ENCODE results near the gene FBXL13. TPM values are rescaled to one million over a fixed set of nuclear protein-coding genes. Genes with fewer than 3 reads are reported as not detected.

Gene FBXL13
- total RNA-seq, 4 donors from 2014 or later, result 0.20 to 3.5 (median 1.8) TPM

DNA sequence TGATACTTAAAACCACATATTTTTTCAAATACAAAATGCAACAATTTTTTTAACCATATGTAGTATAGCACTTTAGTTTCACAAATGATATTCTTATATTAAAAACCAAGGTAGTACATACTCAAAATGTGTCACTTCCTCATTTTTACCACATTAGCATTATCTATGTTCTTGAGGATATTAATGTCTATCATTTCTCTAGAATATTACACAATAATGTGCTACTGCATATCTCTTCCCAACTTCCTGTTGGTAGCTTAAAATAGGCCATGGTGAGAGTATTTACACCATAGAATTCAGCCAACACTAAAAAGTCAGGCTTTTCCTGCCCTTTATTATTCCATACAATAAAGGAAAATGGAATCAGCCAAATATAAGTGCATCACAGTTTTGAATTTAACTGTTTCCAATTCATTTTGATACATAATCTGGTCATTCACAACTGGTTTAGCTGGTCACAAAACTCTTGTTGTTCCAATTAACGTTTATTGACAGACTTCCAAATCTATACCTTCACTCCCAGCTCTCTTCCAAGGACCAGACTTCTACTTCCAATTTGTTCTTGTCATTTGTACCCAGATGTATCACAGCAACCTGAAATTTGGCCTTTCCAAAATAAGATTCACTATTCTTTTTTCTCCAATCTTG lies 181.8 kb downstream of the FBXL13 start:
- H3K4me1 ChIP-seq, result peaks cover 0 to 64% (median 19%) of the 10 kb centered on the region in 4 donors
- H3K27me3 ChIP-seq, result no peaks in the 10 kb centered on the region
- no peaks in the 10 kb centered on the region for H3K9me3 ChIP-seq
- TF ChIP-seq, protein P1, sequence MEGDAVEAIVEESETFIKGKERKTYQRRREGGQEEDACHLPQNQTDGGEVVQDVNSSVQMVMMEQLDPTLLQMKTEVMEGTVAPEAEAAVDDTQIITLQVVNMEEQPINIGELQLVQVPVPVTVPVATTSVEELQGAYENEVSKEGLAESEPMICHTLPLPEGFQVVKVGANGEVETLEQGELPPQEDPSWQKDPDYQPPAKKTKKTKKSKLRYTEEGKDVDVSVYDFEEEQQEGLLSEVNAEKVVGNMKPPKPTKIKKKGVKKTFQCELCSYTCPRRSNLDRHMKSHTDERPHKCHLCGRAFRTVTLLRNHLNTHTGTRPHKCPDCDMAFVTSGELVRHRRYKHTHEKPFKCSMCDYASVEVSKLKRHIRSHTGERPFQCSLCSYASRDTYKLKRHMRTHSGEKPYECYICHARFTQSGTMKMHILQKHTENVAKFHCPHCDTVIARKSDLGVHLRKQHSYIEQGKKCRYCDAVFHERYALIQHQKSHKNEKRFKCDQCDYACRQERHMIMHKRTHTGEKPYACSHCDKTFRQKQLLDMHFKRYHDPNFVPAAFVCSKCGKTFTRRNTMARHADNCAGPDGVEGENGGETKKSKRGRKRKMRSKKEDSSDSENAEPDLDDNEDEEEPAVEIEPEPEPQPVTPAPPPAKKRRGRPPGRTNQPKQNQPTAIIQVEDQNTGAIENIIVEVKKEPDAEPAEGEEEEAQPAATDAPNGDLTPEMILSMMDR (IDR thresholded peaks at IDR 0.05), result no peak
- TF ChIP-seq EP300 (IDR thresholded peaks at IDR 0.05) (no peak), POLR2A (IDR thresholded peaks at IDR 0.05) (no peak)
- no peak overlapping the region for H3K4me3 ChIP-seq
- H3K27ac ChIP-seq, result peak overlapping the region in 1 of 4 donors; percentile 33
- WGBS, 2 donors, result 42 to 58% methylated on average over 1 of the region's 1 CpG
- H3K36me3 ChIP-seq, result no peaks in the 10 kb centered on the region
- no peak for DNase-seq (ENCODE audit: low spot score in 2 of 2)

- peak overlapping the region in 1 of 4 donors; percentile 31 for H3K27ac ChIP-seq
- H3K36me3 ChIP-seq, result no peaks in the 10 kb centered on the region
- no peaks in the 10 kb centered on the region for H3K27me3 ChIP-seq
- DNase-seq (ENCODE audit: low spot score in 2 of 2), result no peak
- H3K9me3 ChIP-seq, result no peaks in the 10 kb centered on the region
- 24 to 51% methylated on average over 1 of the region's 1 CpG for WGBS, 2 donors
- H3K4me3 ChIP-seq, result no peak overlapping the region
- peaks cover 0 to 55% (median 19%) of the 10 kb centered on the region in 4 donors for H3K4me1 ChIP-seq
- TF ChIP-seq POLR2A (IDR thresholded peaks at IDR 0.05) (no peak), EP300 (IDR thresholded peaks at IDR 0.05) (peak in 1 of 2 donors; percentile 17)
- TF ChIP-seq, protein P1 (IDR thresholded peaks at IDR 0.05), result no peak
These were observed 182.8 kb downstream of the FBXL13 start for GRCh38 chr7:102891693-102892261.

DNA sequence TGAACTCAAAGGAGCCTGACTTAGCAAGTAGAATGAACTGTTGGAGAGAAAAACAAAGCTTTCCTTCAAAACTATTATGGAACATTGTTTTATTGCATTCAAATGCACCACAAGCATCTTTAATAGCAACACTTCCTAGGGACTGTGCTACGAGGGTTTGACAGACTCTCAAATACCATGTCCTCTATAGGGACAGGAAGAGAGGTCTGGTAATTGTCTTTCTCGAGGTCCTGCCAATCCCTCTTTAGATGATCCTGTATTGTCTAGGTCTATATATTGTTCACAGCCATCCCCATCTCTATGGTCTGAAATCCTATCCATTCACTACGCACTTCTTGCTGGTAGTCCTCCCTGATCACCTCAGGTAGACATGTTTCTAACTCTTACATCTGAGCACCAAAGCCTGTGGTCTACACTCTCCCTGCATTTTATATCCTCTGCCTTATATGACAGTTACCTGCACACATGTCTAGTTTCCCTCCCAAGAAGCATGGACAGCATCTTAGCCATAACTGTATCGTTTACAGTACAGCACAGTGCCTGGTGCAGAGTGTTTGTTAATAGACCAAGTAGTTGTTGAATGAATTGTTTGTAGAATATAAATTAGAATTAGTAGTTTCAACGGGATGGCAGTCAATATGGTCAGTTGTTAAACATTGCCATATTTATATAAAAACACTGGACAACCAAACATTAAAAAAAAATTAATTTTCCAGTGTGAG lies 183.5 kb downstream of the FBXL13 start:
- TF ChIP-seq POLR2A (IDR thresholded peaks at IDR 0.05) (no peak), EP300 (IDR thresholded peaks at IDR 0.05) (no peak)
- TF ChIP-seq, protein P1 (IDR thresholded peaks at IDR 0.05), result no peak

DNA sequence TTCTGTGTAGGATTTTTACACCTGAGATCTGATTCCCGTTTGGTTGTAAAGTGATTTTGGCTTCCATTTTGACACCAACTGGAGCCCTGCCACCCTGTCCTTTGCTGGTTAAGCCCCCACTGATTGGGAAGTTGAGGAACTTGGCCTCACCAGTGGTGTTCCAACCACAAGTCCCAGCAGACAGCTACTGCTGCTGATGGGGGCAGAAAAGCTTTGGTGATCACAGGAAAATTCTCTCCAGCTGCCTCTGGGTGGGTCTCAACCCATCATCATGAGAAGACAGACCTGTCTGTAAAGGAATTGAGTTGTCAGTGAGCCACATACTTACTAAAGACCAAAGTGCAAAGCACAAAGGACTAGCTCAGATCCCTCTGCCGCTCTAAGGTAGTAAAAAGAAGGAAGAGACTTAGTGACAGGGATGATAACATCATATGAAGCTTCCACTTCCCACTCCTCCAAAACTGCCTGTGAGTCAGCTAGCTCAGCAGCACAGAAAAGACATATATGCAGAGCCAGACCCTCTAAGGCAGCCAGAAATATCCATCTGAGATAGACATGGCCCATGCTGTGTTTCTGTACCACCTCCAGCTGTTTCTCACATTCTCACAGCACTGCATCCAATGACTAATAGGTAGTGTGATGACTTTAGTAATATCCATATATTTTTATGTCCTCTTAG lies 184.2 kb downstream of the FBXL13 start:
- 74 to 77% methylated on average over 2 of the region's 2 CpGs for WGBS, 2 donors
- Histone ChIP-seq H3K36me3 (no peaks in the 10 kb centered on the region), H3K27ac (no peak overlapping the region), H3K4me1 (peaks cover 0 to 42% (median 17%) of the 10 kb centered on the region in 4 donors), H3K4me3 (no peak overlapping the region), H3K27me3 (no peaks in the 10 kb centered on the region), H3K9me3 (no peaks in the 10 kb centered on the region)
- DNase-seq (ENCODE audit: low spot score in 2 of 2), result no peak
- TF ChIP-seq EP300 (IDR thresholded peaks at IDR 0.05), result no peak
- TF ChIP-seq POLR2A (IDR thresholded peaks at IDR 0.05), result no peak
- TF ChIP-seq, protein P1 (IDR thresholded peaks at IDR 0.05), result no peak

More for the DNA sequence above, 183.5 kb downstream of the FBXL13 start:
- H3K27me3 ChIP-seq, result no peaks in the 10 kb centered on the region
- peaks cover 0 to 49% (median 18%) of the 10 kb centered on the region in 4 donors for H3K4me1 ChIP-seq
- DNase-seq (ENCODE audit: low spot score in 2 of 2), result no peak
- H3K4me3 ChIP-seq, result no peak overlapping the region
- WGBS, 2 donors, result 71 to 74% methylated on average over 5 of the region's 5 CpGs
- peak overlapping the region in 1 of 4 donors; percentile 31 for H3K27ac ChIP-seq
- H3K9me3 ChIP-seq, result no peaks in the 10 kb centered on the region
- H3K36me3 ChIP-seq, result no peaks in the 10 kb centered on the region
